SK-N-SH treated with all-trans-retinoic acid at 6 μM for 48 hours (cell line): Measurements from ENCODE around the gene TMPRSS5.

Experiments used
- ARNTL ChIP-seq: fragments of 450-650 bp; formaldehyde crosslinking; IDR thresholded peaks from 2 replicates; pipeline ENCODE4 v1.5.0; 2020; ENCODE audit warnings: low read depth, mild to moderate bottlenecking, moderate library complexity, borderline replicate concordance
- ISL1 ChIP-seq: fragments of 250-450 bp; sonication (Bioruptor Pico); IDR thresholded peaks from 2 replicates; pipeline ENCODE4 v2.1.2; 2022; ENCODE audit warnings: mild to moderate bottlenecking, moderate library complexity
- OSR1 ChIP-seq: fragments of 250-450 bp; sonication (Bioruptor Pico); IDR thresholded peaks from 2 replicates; pipeline ENCODE4 v1.8.0; 2022; ENCODE audit warnings: moderate library complexity, mild to moderate bottlenecking, inconsistent platforms
- PPARA ChIP-seq: fragments of 250-450 bp; sonication (Bioruptor Pico); IDR thresholded peaks from 2 replicates; pipeline ENCODE4 v1.5.0; 2020; ENCODE audit warnings: mild to moderate bottlenecking, borderline replicate concordance
- RARB ChIP-seq: fragments of 250-450 bp; sonication (Bioruptor Pico); IDR thresholded peaks from 2 replicates; pipeline ENCODE4 v1.8.0; 2021; ENCODE audit warnings: mild to moderate bottlenecking, moderate library complexity
- ZC3H10 ChIP-seq: fragments of 250-450 bp; sonication (Bioruptor Pico); IDR thresholded peaks from 2 replicates; pipeline ENCODE4 v1.5.1; 2021; ENCODE audit warnings: mild to moderate bottlenecking, moderate library complexity
- ZFP3 ChIP-seq: fragments of 250-450 bp; sonication (Bioruptor Pico); IDR thresholded peaks from 2 replicates; pipeline ENCODE4 v1.5.0; 2020; ENCODE audit warnings: mild to moderate bottlenecking, moderate library complexity
- ZNF70 ChIP-seq: fragments of 450-650 bp; formaldehyde crosslinking; IDR thresholded peaks from 2 replicates; pipeline ENCODE4 v1.5.0; 2020; ENCODE audit warnings: mild to moderate bottlenecking, moderate library complexity
- TF ChIP-seq, protein P1 (sequence below): fragments of 250-450 bp; sonication (Bioruptor Pico); IDR thresholded peaks from 2 replicates; pipeline ENCODE4 v1.5.1; 2020; ENCODE audit warnings: low read depth, mild to moderate bottlenecking, moderate library complexity
- TF ChIP-seq, protein P2 (sequence below): fragments of 250-450 bp; sonication (Bioruptor Pico); IDR thresholded peaks from 2 replicates; pipeline ENCODE4 v1.5.0; 2020; ENCODE audit warnings: mild to moderate bottlenecking, moderate library complexity

DNA sequence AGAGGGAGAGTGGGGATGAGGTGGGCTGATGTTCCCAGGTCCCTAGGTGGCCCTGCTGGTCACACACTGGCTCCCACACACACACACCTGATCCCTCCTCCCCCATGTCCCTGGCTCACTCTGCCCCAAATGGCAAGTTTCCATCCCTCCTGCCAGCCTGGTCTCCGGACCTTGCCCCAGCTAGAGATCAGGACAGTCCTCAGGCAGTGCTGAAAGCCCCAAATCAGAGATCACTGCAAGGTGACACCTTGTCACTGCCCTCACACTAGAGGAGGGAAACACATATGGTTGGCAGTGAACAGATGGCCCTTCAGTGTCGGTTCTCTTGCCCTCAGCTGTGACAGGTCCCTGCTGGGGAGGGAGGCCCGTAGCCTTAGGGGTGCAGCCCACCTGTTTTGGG lies 7.6 kb downstream of the TMPRSS5 start:
- TF ChIP-seq PPARA (CRISPR knock-in tag) (no peak), ZC3H10 (no peak), ZNF70 (no peak), ARNTL (no peak), ZFP3 (no peak), RARB (no peak), OSR1 (CRISPR knock-in tag) (no peak), ISL1 (CRISPR knock-in tag) (no peak)
- TF ChIP-seq, protein P1, sequence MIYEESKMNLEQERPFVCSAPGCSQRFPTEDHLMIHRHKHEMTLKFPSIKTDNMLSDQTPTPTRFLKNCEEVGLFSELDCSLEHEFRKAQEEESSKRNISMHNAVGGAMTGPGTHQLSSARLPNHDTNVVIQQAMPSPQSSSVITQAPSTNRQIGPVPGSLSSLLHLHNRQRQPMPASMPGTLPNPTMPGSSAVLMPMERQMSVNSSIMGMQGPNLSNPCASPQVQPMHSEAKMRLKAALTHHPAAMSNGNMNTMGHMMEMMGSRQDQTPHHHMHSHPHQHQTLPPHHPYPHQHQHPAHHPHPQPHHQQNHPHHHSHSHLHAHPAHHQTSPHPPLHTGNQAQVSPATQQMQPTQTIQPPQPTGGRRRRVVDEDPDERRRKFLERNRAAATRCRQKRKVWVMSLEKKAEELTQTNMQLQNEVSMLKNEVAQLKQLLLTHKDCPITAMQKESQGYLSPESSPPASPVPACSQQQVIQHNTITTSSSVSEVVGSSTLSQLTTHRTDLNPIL (CRISPR knock-in tag): no peak
- TF ChIP-seq, protein P2, sequence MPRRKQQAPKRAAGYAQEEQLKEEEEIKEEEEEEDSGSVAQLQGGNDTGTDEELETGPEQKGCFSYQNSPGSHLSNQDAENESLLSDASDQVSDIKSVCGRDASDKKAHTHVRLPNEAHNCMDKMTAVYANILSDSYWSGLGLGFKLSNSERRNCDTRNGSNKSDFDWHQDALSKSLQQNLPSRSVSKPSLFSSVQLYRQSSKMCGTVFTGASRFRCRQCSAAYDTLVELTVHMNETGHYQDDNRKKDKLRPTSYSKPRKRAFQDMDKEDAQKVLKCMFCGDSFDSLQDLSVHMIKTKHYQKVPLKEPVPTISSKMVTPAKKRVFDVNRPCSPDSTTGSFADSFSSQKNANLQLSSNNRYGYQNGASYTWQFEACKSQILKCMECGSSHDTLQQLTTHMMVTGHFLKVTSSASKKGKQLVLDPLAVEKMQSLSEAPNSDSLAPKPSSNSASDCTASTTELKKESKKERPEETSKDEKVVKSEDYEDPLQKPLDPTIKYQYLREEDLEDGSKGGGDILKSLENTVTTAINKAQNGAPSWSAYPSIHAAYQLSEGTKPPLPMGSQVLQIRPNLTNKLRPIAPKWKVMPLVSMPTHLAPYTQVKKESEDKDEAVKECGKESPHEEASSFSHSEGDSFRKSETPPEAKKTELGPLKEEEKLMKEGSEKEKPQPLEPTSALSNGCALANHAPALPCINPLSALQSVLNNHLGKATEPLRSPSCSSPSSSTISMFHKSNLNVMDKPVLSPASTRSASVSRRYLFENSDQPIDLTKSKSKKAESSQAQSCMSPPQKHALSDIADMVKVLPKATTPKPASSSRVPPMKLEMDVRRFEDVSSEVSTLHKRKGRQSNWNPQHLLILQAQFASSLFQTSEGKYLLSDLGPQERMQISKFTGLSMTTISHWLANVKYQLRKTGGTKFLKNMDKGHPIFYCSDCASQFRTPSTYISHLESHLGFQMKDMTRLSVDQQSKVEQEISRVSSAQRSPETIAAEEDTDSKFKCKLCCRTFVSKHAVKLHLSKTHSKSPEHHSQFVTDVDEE (CRISPR knock-in tag): no peak
